Neural progenitor cell (in vitro differentiated cells): ENCODE measurements around the gene AFG1L. TPM values are rescaled to one million over a fixed set of nuclear protein-coding genes. Genes with fewer than 3 reads are reported as not detected.
"Not testable (repeated sequence)": the region's sequence is repeated elsewhere in the genome, so short reads cannot be mapped to it uniquely, and the experiment has no call there.

Source experiments
- DNase-seq: peaks from one replicate; pipeline ENCODE4 v3.0.0-alpha.2; 2016; ENCODE audit warnings: low spot score
- H2AFZ ChIP-seq: fragments of 200-600 bp; sonication (generic); replicated peaks from 2 replicates; pipeline ENCODE4 v1.6.1; 2016; ENCODE audit warnings: antibody characterized with exemption
- H3F3A ChIP-seq: fragments of 200-600 bp; sonication (generic); 2 replicates; pipeline ENCODE4 v1.6.1; 2016; ENCODE audit warnings: antibody characterized with exemption, low read depth
- H3K27ac ChIP-seq: fragments of 200-600 bp; sonication (generic); 2 replicates; pipeline ENCODE4 v1.5.1; 2016; ENCODE audit warnings: mild to moderate bottlenecking
- H3K27me3 ChIP-seq: fragments of 200-600 bp; sonication (generic); 2 replicates; pipeline ENCODE4 v1.6.1; 2016; ENCODE audit warnings: mild to moderate bottlenecking, moderate library complexity
- H3K36me3 ChIP-seq: fragments of 200-600 bp; sonication (generic); 2 replicates; pipeline ENCODE4 v1.5.1; 2016
- H3K4me1 ChIP-seq: fragments of 200-600 bp; sonication (generic); 2 replicates; pipeline ENCODE4 v1.6.1; 2016; ENCODE audit warnings: mixed run types
- H3K4me2 ChIP-seq: fragments of 200-600 bp; sonication (generic); 2 replicates; pipeline ENCODE4 v1.6.1; 2016
- H3K4me3 ChIP-seq: fragments of 200-600 bp; sonication (generic); 2 replicates; pipeline ENCODE4 v1.5.1; 2016
- H3K79me2 ChIP-seq: fragments of 200-600 bp; sonication (generic); 2 replicates; pipeline ENCODE4 v1.6.1; 2016; ENCODE audit warnings: low read depth
- H3K9ac ChIP-seq: fragments of 200-600 bp; sonication (generic); 2 replicates; pipeline ENCODE4 v1.6.1; 2016
- H3K9me3 ChIP-seq: fragments of 200-600 bp; sonication (generic); 2 replicates; pipeline ENCODE4 v1.5.1; 2016; ENCODE audit warnings: low read depth
- H4K20me1 ChIP-seq: fragments of 200-600 bp; sonication (generic); 2 replicates; pipeline ENCODE4 v1.6.1; 2016; ENCODE audit warnings: low read depth
- H3K27ac Mint-ChIP-seq: 3 replicates; pipeline ENCODE4 v1.8.0; 2021; ENCODE audit warnings: mixed read lengths
- H3K27me3 Mint-ChIP-seq: 2 replicates; pipeline ENCODE4 v1.8.0; 2022; ENCODE audit warnings: low read depth, mild to moderate bottlenecking, inconsistent platforms, moderate library complexity, mixed read lengths; ENCODE audit not compliant: insufficient read depth
- H3K36me3 Mint-ChIP-seq: 3 replicates; pipeline ENCODE4 v1.8.0; 2021; ENCODE audit warnings: mixed read lengths
- H3K4me1 Mint-ChIP-seq: 3 replicates; pipeline ENCODE4 v1.8.0; 2021; ENCODE audit warnings: mixed read lengths
- H3K4me3 Mint-ChIP-seq: 3 replicates; pipeline ENCODE4 v1.8.0; 2021; ENCODE audit warnings: mild to moderate bottlenecking, moderate library complexity, mixed read lengths
- H3K9me3 Mint-ChIP-seq: 3 replicates; pipeline ENCODE4 v1.8.0; 2020; ENCODE audit warnings: mixed read lengths
- CTCF ChIP-seq: fragments of 200-600 bp; sonication (generic); IDR thresholded peaks from 2 replicates; pipeline ENCODE4 v1.5.1; 2017; ENCODE audit warnings: antibody characterized with exemption, mild to moderate bottlenecking
- EZH2 ChIP-seq: fragments of 200-600 bp; sonication (generic); IDR thresholded peaks from 2 replicates; pipeline ENCODE4 v1.6.1; 2017; ENCODE audit warnings: antibody characterized with exemption, mild to moderate bottlenecking, moderate library complexity
- EZH2phosphoT487 ChIP-seq: fragments of 200-600 bp; sonication (generic); IDR thresholded peaks from 2 replicates; pipeline ENCODE4 v1.6.1; 2017; ENCODE audit warnings: antibody characterized with exemption
- total RNA-seq: library from RNA; depleted of rRNA; stranded (reverse); fragments of >200 nt; gene quantifications from 2 replicates; pipeline ENCODE4 v1.2.3, GENCODE V29; 2015; ENCODE audit warnings: low replicate concordance

The AFG1L gene
- total RNA-seq, 1 donor from 2014 or later: 8.3 TPM

- peak; percentile 89 for DNase-seq
- TF ChIP-seq EZH2 (no peak), CTCF (no peak), EZH2phosphoT487 (no peak)
- H3K36me3 Mint-ChIP-seq: peaks cover 9% of the 10 kb centered on the region
These were observed 264.4 kb downstream of the AFG1L start for GRCh38 chr6:108559097-108559883.

GRCh38 chr6:108559884-108560462 lies 265.1 kb downstream of the AFG1L start:
- Histone ChIP-seq H3K4me1 (peaks cover 16% of the 10 kb centered on the region), H3K27ac (peak overlapping the region; percentile 31), H3K4me2 (peak overlapping the region; percentile 85), H3K36me3 (no peaks in the 10 kb centered on the region), H3K4me3 (peak overlapping the region; percentile 76), H4K20me1 (peaks cover 35% of the 10 kb centered on the region), H2AFZ (peak overlapping the region; percentile 74), H3K9ac (peak overlapping the region; percentile 3), H3K9me3 (no peaks in the 10 kb centered on the region), H3K27me3 (peaks cover 65% of the 10 kb centered on the region), H3F3A (peaks cover 42% of the 10 kb centered on the region), H3K79me2 (peaks cover 22% of the 10 kb centered on the region)
- Mint-ChIP-seq H3K27ac (no peak overlapping the region), H3K27me3 (peaks cover 27% of the 10 kb centered on the region), H3K4me1 (peaks cover 26% of the 10 kb centered on the region), H3K9me3 (peaks cover 4% of the 10 kb centered on the region), H3K36me3 (peaks cover 9% of the 10 kb centered on the region), H3K4me3 (peak overlapping the region; percentile 92)
- DNase-seq: peak; percentile 82
- no peak for TF ChIP-seq EZH2
- no peak for TF ChIP-seq EZH2phosphoT487
- no peak for TF ChIP-seq CTCF

More at GRCh38 chr6:108559097-108559883, 264.4 kb downstream of the AFG1L start:
- peak overlapping the region; percentile 98 for H3K4me3 Mint-ChIP-seq
- peak overlapping the region; percentile 5 for H3K9ac ChIP-seq
- peak overlapping the region; percentile 91 for H3K4me2 ChIP-seq
- H3K27ac Mint-ChIP-seq: peak overlapping the region; percentile 81
- peaks cover 42% of the 10 kb centered on the region for H3F3A ChIP-seq
- peaks cover 16% of the 10 kb centered on the region for H3K4me1 ChIP-seq
- H2AFZ ChIP-seq: peak overlapping the region; percentile 74
- peaks cover 28% of the 10 kb centered on the region for H4K20me1 ChIP-seq
- H3K27me3 ChIP-seq: peaks cover 61% of the 10 kb centered on the region
- peaks cover 26% of the 10 kb centered on the region for H3K4me1 Mint-ChIP-seq
- no peaks in the 10 kb centered on the region for H3K9me3 ChIP-seq
- peak overlapping the region; percentile 76 for H3K4me3 ChIP-seq
- peaks cover 25% of the 10 kb centered on the region for H3K27me3 Mint-ChIP-seq
- peaks cover 15% of the 10 kb centered on the region for H3K79me2 ChIP-seq
- no peak overlapping the region for H3K27ac ChIP-seq
- H3K36me3 ChIP-seq: no peaks in the 10 kb centered on the region
- peaks cover 4% of the 10 kb centered on the region for H3K9me3 Mint-ChIP-seq

- peaks cover 26% of the 10 kb centered on the region for H3K4me1 Mint-ChIP-seq
- H2AFZ ChIP-seq: peak within 1 kb of the TSS; percentile 74
- peaks cover 27% of the 10 kb centered on the region for H3K27me3 Mint-ChIP-seq
These were observed 265.8 kb downstream of the AFG1L start, which contains the start of gene FOXO3 for GRCh38 chr6:108560463-108561308. TSS of gene FOXO3 (plus strand) at chr6:108560917. CDS start at chr6:108561209, 292 bp downstream.

GRCh38 chr6:108561309-108561647 lies 266.4 kb downstream of the AFG1L start:
- Histone ChIP-seq H3K79me2 (peaks cover 35% of the 10 kb centered on the region), H3K4me2 (peak overlapping the region; percentile 85), H3F3A (peaks cover 42% of the 10 kb centered on the region), H3K4me3 (peak overlapping the region; percentile 76), H3K4me1 (peaks cover 16% of the 10 kb centered on the region), H4K20me1 (peaks cover 48% of the 10 kb centered on the region), H3K27me3 (peaks cover 52% of the 10 kb centered on the region)
- H3K9ac ChIP-seq, H3K9me3 Mint-ChIP-seq, H3K36me3 ChIP-seq, H3K27ac Mint-ChIP-seq, H2AFZ ChIP-seq, H3K9me3 ChIP-seq, H3K4me3 Mint-ChIP-seq, H3K27ac ChIP-seq, H3K36me3 Mint-ChIP-seq: not testable (repeated sequence)
- peaks cover 27% of the 10 kb centered on the region for H3K27me3 Mint-ChIP-seq
- H3K4me1 Mint-ChIP-seq: peaks cover 26% of the 10 kb centered on the region
- DNase-seq: peak; percentile 18

More at GRCh38 chr6:108560463-108561308, 265.8 kb downstream of the AFG1L start, which contains the start of gene FOXO3:
- H3K4me3 ChIP-seq: peak within 1 kb of the TSS; percentile 76
- H3K27ac Mint-ChIP-seq: no peak within 1 kb of the TSS
- DNase-seq: peak; percentile 95
- H3K9ac ChIP-seq: peak within 1 kb of the TSS; percentile 27
- H3K36me3 Mint-ChIP-seq: peaks cover 9% of the 10 kb centered on the region
- peaks cover 58% of the 10 kb centered on the region for H3K27me3 ChIP-seq
- H3K4me3 Mint-ChIP-seq: peak within 1 kb of the TSS; percentile 96
- peak within 1 kb of the TSS; percentile 85 for H3K4me2 ChIP-seq
- peaks cover 29% of the 10 kb centered on the region for H3K79me2 ChIP-seq
- H4K20me1 ChIP-seq: peaks cover 42% of the 10 kb centered on the region
- no peaks in the 10 kb centered on the region for H3K9me3 ChIP-seq
- peaks cover 4% of the 10 kb centered on the region for H3K9me3 Mint-ChIP-seq
- H3K4me1 ChIP-seq: peaks cover 16% of the 10 kb centered on the region
- peaks cover 42% of the 10 kb centered on the region for H3F3A ChIP-seq
- TF ChIP-seq CTCF: no peak
- TF ChIP-seq EZH2: peak; percentile 35
- no peak for TF ChIP-seq EZH2phosphoT487
- peak within 1 kb of the TSS; percentile 31 for H3K27ac ChIP-seq
- no peaks in the 10 kb centered on the region for H3K36me3 ChIP-seq
